GM12891 (cell line): ENCODE results near the gene HEPACAM2.

ENCODE experiments used
- POLR2AphosphoS5 ChIP-seq: IDR thresholded peaks from 2 replicates; pipeline ENCODE4 v1.6.1; 2011; ENCODE audit warnings: low read depth, low read length, control low read depth
- SPI1 ChIP-seq: IDR thresholded peaks from 2 replicates; pipeline ENCODE4 v1.6.1; 2011; ENCODE audit warnings: low read depth, low read length, control low read depth
- TAF1 ChIP-seq: IDR thresholded peaks from 2 replicates; pipeline ENCODE4 v1.6.1; 2011; ENCODE audit warnings: low read depth, low read length, control low read depth

DNA sequence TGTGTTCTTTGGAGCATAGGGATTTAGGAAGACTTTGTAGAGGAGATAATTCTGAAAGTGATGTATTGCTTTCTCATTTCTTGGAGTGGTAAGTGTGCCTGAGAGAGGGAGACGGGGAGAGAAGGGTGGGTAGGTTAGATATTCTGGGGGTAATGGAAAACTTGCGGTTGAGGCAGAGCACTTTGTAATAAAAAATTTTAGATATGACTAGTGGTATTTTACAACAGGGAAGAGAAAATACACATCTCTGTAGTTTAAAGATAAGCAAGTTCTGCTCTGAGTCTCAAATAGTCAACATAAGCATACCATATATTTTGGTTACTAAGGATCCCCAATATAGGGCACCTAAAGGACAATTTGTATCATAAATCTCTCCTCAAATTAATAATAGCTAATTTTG lies 12.5 kb upstream of the HEPACAM2 start:
- no peak for TF ChIP-seq POLR2AphosphoS5
- no peak for TF ChIP-seq SPI1
- no peak for TF ChIP-seq TAF1
